HEK293 (cell line): ENCODE measurements around the gene CIAPIN1.

ENCODE experiments used
- CTCF ChIA-PET: fragments of 350-600 bp; formaldehyde crosslinking; extraction: SDS; loops from one replicate; lab custom pipeline; 2021; ENCODE audit warnings: antibody characterized with exemption; lab: Yijun Ruan, JAX
- POLR2A ChIA-PET: fragments of 300-600 bp; formaldehyde crosslinking; extraction: SDS; loops from one replicate; lab custom pipeline; 2020; ENCODE audit warnings: antibody characterized with exemption, inconsistent platforms; lab: Yijun Ruan, JAX
- H3K27ac ChIP-seq: fragments of 200-500 bp; sonication (Bioruptor generic); 2 replicates; pipeline ENCODE4 v1.5.1; 2014; ENCODE audit warnings: low read depth, low read length, control low read depth, inconsistent platforms; ENCODE audit errors: extremely low read depth
- H3K36me3 ChIP-seq, 2 experiments: fragments of 200-500 bp in 1 of 2; sonication (Bioruptor generic) in 1 of 2; 1 replicate in 1 of 2; 2 replicates in 1 of 2; pipeline ENCODE4 v1.5.1; 2014 to 2017; ENCODE audit warnings: inconsistent platforms in 2 of 2, low read length in 2 of 2; ENCODE audit not compliant: control insufficient read depth in 2 of 2, insufficient read depth in 1 of 2
- H3K4me1 ChIP-seq: fragments of 200-500 bp; sonication (Bioruptor generic); 2 replicates; pipeline ENCODE4 v1.5.1; 2014; ENCODE audit warnings: mild to moderate bottlenecking, low read length, inconsistent platforms; ENCODE audit not compliant: control insufficient read depth, insufficient read depth
- H3K4me3 ChIP-seq: 2 replicates; pipeline ENCODE4 v1.5.1; 2011; ENCODE audit warnings: low read depth, mild to moderate bottlenecking, control low read depth, low read length, moderate library complexity
- H3K9me3 ChIP-seq: fragments of 200-500 bp; sonication (Bioruptor generic); 2 replicates; pipeline ENCODE4 v1.5.1; 2014; ENCODE audit warnings: low read depth, low read length, inconsistent platforms; ENCODE audit not compliant: control insufficient read depth, insufficient read depth
- ATF2 ChIP-seq: fragments of 450-650 bp; formaldehyde crosslinking; IDR thresholded peaks from 2 replicates; pipeline ENCODE4 v1.5.1; 2016; ENCODE audit warnings: missing biosample characterization, missing genetic modification characterization, low read depth
- ELK4 ChIP-seq: IDR thresholded peaks from 2 replicates; pipeline ENCODE4 v1.6.1; 2011; ENCODE audit warnings: mild to moderate bottlenecking, low read depth, low read length, borderline replicate concordance
- GLI2 ChIP-seq: fragments of 450-650 bp; formaldehyde crosslinking; IDR thresholded peaks from 2 replicates; pipeline ENCODE4; 2017; ENCODE audit warnings: missing biosample characterization, missing genetic modification characterization, low read depth, borderline replicate concordance
- GLI4 ChIP-seq: fragments of 450-650 bp; formaldehyde crosslinking; IDR thresholded peaks from 2 replicates; pipeline ENCODE4 v1.5.1; 2016; ENCODE audit warnings: missing biosample characterization, missing genetic modification characterization
- MZF1 ChIP-seq: fragments of 450-650 bp; formaldehyde crosslinking; IDR thresholded peaks from 2 replicates; pipeline ENCODE4 v1.5.1; 2017; ENCODE audit warnings: missing biosample characterization, missing genetic modification characterization, borderline replicate concordance
- SCRT2 ChIP-seq: fragments of 450-650 bp; formaldehyde crosslinking; IDR thresholded peaks from 2 replicates; pipeline ENCODE4 v1.5.1; 2016; ENCODE audit warnings: missing biosample characterization, missing genetic modification characterization
- ZBTB1 ChIP-seq: fragments of 450-650 bp; formaldehyde crosslinking; IDR thresholded peaks from 2 replicates; pipeline ENCODE4 v1.5.1; 2016; ENCODE audit warnings: missing biosample characterization, missing genetic modification characterization
- ZNF148 ChIP-seq: fragments of 450-650 bp; formaldehyde crosslinking; IDR thresholded peaks from 2 replicates; pipeline ENCODE4 v1.5.0; 2017; ENCODE audit warnings: missing biosample characterization, missing genetic modification characterization, borderline replicate concordance
- ZNF398 ChIP-seq: fragments of 450-650 bp; formaldehyde crosslinking; IDR thresholded peaks from 2 replicates; pipeline ENCODE4 v1.5.1; 2017; ENCODE audit warnings: missing biosample characterization, missing genetic modification characterization
- ZNF416 ChIP-seq: fragments of 450-650 bp; formaldehyde crosslinking; IDR thresholded peaks from 2 replicates; pipeline ENCODE4 v1.5.1; 2016; ENCODE audit warnings: missing biosample characterization, missing genetic modification characterization
- ZNF549 ChIP-seq: fragments of 450-650 bp; IDR thresholded peaks from 2 replicates; pipeline ENCODE4 v1.5.1; 2018; ENCODE audit warnings: missing biosample characterization, missing genetic modification characterization, mild to moderate bottlenecking, inconsistent platforms, moderate library complexity

Gene CIAPIN1

GRCh38 chr16:57379579-57379978 is 67.6 kb downstream of the CIAPIN1 start:
- Histone ChIP-seq H3K4me3 (no peak overlapping the region), H3K36me3 (no peaks in the 10 kb centered on the region), H3K9me3 (no peaks in the 10 kb centered on the region), H3K4me1 (0 out of 2 replicates have a peak, but pooled peaks cover 5% of the 10 kb centered on the region), H3K27ac (no peak overlapping the region)
- ChIA-PET CTCF (interaction anchor here (1.2 kb wide), 1 partner anchor 10 kb away, joined by 3 read pairs; no protein-coding TSS in a partner anchor), POLR2A (no interaction called here)
- TF ChIP-seq ELK4: no peak
- no peak for TF ChIP-seq GLI2 (tag by site-specific recombination)
- no peak for TF ChIP-seq MZF1 (tag by site-specific recombination)
- no peak for TF ChIP-seq ZBTB1 (tag by site-specific recombination)
- no peak for TF ChIP-seq ATF2
- TF ChIP-seq ZNF549 (tag by site-specific recombination): no peak
- TF ChIP-seq GLI4 (tag by site-specific recombination): no peak
- no peak for TF ChIP-seq ZNF148
- no peak for TF ChIP-seq ZNF398 (tag by site-specific recombination)
- no peak for TF ChIP-seq SCRT2 (tag by site-specific recombination)
- no peak for TF ChIP-seq ZNF416 (tag by site-specific recombination)
